NCI-H2029 treated with DMSO at 0.1 percent for 48 hours (cell line): ENCODE data around the gene IHH.

ENCODE experiments used
- DNase-seq: peaks from one replicate; lab custom pipeline; 2025; lab: John Stamatoyannopoulos, UW

Gene IHH

GRCh38 chr2:219038600-219038999 is 22.1 kb downstream of the IHH start:
- no peak for DNase-seq

- no peak for DNase-seq
Measured at GRCh38 chr2:219037783-219038499, 22.8 kb downstream of the IHH start.

GRCh38 chr2:219035942-219036341 is 24.8 kb downstream of the IHH start:
- no peak for DNase-seq

GRCh38 chr2:219034823-219035222 is 25.9 kb downstream of the IHH start:
- no peak for DNase-seq

DNA sequence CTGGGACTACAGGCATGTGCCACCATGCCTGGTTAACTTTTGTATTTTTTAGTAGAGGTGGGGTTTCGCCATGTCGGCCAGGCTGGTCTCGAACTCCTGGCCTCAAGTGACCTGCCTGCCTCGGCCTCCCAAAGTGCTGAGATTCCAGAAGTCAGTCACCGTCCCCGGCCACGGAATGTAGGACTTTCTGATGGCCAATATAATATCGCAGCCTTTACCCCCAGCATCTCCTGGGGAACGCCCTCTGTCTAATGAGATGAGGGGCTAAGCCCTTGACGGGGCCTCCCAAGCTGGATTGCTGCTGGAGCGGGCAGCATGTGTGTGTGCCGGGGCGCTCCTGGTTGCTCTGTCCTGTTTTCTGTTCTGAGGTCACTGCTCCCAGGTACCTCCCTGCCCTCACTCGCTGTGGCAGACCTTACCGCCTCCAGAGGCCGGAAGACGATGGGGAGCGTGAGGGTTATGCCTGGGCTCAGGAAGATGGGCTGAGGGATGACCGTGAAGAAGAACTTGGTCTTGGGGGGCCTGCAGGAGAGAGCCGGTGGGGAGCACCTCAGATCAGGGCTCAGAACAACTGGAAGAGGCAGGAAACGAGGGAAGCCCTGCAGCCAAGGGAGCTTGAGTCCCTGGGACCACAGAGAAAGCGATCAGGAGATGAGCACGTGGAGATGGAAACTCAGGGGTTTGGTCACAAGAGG is 28.5 kb downstream of the IHH start:
- DNase-seq = no peak

GRCh38 chr2:219031005-219031738 is 29.5 kb downstream of the IHH start:
- no peak for DNase-seq

DNA sequence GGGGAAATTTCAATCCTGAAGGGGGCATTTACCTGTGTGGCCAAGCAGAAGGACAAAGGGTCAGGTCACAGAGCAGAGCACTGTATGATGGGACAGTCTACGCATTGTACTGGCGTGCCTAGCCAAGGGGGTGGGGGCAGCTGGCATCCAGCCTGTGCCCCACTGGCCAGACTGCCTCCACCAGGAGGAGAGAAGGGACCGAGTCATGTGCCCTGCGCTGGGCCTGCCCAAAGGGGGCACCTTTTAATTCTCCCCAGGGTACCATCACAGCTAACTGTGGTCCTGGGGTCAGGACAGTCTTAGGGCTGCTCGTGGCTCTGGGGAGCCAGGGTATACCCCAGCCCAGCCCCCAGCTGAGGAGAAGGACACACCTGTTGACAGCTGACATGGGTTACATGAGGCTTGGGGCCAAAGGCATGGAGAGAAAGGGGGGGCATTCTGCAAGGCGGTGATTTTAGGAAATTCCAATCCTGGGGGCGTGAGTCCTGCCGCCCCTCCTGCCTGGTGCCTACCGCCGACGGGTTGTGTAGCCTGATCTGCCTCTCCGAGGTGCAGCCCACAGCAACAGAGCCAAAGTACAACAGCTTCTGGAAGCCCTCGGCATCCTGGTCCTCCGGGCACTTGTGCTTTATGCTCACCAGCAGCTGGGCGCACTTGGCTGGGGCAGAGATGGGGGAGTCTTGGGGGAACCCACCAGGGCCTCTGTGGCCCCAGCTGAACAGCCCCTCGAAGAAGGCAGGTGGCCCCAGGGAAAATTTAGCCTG is 30.4 kb downstream of the IHH start:
- DNase-seq = no peak

GRCh38 chr2:219029829-219030165 is 30.9 kb downstream of the IHH start:
- peak; percentile 38 for DNase-seq

GRCh38 chr2:219028996-219029828 is 31.5 kb downstream of the IHH start:
- no peak for DNase-seq

DNA sequence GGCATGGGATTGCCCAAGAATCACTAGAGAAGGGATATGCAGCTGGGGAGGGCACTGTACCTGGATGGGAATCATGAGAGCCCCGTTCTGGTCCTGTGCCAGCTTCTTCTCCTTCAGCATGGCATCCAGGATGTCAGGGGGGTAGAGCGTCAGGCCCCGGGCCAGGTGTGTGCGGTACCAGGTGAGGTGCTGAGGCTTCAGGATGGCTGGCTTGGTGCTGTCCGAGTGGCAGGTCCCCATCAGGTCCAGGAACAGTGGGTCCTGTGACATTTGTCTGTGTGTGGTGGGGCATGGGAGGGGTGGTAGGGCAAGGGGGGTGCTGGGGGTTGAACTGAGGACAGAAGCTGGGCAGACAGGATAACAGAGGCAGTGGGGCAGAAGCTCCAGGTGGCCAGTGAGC is 32.6 kb downstream of the IHH start:
- DNase-seq = no peak

DNA sequence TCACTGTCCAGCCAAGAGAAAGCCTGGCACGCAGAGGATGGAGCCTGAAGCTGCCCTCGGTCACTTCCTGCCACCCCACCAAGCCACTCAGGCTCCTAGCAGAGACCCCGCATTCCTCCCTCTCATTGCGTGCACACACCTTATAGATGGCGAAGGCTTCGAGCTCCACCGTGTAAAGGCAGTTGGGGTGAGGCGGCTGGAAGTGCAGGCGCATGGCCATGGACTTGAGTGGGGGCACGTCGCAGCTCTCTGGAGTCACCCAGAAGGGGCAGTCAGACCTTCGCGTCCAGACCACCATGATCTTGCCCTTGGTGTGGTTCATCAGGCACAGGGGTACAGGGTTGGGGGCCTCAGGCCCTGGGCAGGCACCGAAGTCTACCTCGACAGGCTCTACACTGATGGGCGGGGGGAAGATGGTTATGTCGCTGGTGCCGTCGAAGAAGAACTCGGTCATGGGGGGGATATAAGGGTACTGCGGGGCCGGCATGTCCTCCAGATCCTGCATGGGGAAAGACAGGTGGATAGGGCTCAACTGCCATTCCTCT is 33.1 kb downstream of the IHH start:
- no peak for DNase-seq

GRCh38 chr2:219026946-219027345 is 33.8 kb downstream of the IHH start:
- no peak for DNase-seq

GRCh38 chr2:219025637-219026585 is 34.8 kb downstream of the IHH start:
- DNase-seq = no peak

DNA sequence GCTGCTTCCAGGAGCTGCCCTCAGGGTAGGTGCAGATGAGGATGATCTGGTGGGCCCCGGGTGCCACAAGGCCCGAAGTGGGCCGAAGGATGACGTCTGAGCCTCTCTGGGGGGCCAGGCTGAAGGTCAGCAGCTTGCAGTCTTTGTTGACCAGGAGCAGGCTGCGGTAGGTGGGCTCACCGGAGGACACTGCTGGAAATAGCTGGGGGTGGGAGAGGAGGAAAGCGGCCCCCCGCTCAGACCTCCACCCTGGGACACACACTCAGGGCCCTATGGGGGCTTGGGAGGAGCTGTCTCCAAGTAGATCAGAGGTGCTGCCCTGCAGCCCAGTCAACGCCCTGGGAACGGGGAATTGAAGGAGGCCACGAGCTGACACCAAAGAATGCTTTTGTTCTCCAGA is 36.7 kb downstream of the IHH start:
- DNase-seq = no peak

DNA sequence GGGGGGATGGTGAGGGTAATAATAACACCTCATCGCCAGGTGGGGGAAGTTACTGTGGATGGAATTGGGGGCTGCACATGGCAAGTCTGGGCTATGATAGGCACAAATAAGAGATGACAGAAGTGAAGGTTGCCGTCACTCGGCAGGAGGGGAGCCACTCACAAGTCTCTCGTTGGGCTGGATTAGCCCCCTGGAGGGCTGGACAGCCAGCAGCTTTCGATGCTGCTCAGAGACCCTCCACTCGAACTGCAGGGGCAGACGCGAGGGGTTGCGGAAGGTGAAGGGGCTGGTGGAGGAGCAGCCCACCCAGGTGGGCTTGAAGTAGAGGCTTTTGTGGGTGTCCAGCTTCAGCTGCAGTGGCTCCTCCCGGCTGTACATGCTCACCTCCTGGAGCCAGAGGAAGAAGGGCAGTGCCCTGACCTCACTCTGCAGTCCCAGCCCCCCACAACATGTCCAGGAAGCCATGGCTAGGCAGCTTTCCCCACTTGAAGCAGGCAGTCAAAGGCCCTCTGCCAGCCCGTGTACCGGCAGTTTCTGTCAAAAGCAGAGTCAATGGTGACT is 37.6 kb downstream of the IHH start:
- no peak for DNase-seq

- DNase-seq = no peak
Measured at GRCh38 chr2:219022616-219023015, 38.1 kb downstream of the IHH start.

DNA sequence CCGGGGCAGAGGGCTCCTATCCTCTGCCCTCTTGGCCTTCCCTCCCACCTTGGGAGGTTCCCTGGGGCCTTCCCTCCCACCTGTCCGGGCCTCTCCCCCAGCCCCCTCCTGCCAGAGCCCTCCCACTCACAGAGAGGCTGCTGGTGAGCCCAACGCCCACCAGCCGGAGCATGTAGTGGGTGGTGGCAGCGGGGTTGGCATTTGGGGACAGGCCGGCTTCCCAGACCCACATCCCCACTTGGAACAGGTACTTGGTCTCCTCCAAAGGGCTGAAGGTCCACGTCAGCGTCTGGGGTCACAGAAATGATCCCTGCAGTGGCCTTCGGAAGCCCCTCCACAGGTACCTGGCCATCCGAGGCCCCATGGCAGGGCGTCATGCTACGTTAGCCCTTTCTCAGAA is 38.7 kb downstream of the IHH start:
- no peak for DNase-seq

DNA sequence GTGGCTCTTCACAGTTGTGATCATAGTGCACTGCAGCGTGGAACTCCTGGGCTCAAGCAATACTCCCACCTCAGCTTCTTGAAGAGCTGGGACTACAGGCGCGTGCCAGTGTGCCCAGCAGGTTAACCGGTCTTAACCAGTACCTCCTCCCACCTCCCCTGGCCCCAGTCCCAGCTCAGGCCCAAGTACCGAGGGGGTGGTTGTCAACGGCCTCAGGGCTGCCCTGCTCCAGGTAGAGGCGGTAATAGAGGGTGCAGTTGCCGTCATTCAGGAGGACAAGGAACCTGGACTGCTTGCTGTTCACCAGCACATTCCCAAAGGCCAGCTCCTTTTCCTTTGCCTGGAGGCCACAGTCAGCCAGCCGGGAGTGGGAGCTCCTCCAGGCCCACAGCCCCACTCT is 39.1 kb downstream of the IHH start:
- DNase-seq = peak; percentile 48

- DNase-seq = peak; percentile 62
Measured at GRCh38 chr2:219020604-219021365, 39.9 kb downstream of the IHH start.
